Measurements from ENCODE around the gene HIVEP1.
A peak's percentile ranks its signal among the peaks of the same experiment; 100 is the strongest.

HIVEP1 gene

GRCh38 chr6:12012038-12012557 lies at the start of gene HIVEP1:
HIVEP1 (plus strand) TSS chr6:12012312; CDS start chr6:12015629, 3,317 bp downstream.
- peak; percentile 18 for DNase-seq

DNA sequence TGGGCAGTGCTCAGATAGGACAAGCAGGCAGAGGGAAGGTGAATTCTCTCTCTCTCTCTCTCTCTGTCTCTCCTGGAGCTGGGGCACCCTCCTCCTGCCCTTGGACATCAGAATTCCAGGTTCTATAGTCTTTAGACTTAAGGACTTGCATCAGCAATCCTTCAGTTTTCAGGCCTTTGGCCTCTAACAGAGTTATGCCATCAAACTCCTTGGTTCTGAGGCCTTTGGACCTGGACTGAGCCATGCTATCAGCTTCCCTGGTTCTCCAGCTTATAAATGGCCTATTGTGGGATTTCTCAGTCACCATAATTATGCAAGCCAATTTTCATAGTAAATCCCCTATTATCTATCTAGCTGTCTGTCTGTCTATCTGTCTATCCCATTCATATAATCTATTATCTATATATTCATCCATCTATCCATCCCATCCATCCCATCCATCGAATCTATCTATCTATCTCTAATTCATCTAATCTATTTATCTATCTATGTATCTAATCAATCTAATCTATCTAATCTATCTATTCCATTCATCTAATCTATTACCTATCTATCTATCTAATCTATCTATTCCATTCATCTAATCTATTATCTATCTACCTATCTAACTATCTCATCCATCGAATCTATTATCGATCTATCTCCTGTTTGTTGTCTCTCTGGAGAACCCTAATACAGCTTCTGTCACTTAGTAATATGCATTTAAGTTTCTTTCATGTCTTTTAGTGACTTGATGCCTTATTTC lies 48.2 kb upstream of the HIVEP1 start:
- DNase-seq, result no peak

DNA sequence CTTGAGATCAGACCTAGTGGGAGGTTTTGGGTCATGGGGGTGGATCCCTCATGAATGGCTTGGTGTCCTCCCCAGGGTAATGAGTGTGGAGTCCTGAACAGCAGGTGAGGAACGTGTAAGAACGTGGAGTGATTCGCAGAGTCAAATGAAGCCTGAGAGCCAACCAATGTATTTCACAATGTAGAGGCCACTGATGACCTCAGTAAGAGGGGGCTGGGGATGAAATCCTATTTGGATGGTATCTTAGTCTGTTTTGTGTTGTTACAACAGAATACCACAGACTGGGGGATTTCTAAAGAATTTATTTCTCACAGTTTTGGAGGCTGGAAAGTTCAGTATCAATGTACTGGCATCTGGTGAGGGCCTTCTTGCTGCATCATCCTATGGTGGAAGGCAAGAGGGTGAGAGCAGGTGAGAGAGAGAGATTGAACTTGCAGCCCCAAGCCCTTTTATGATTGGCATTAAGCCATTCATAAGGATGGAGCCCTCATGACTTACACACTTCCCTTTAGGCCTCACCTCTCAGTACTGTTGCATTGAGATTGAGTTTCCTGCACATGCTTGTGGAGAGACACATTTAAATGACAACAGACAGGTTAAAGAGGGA lies 47.3 kb upstream of the HIVEP1 start:
- DNase-seq, result peak; percentile 43

GRCh38 chr6:11965499-11965898 lies 46.6 kb upstream of the HIVEP1 start:
- no peak for DNase-seq

- DNase-seq, result no peak
Observed at GRCh38 chr6:11968241-11968806, 43.8 kb upstream of the HIVEP1 start.

DNA sequence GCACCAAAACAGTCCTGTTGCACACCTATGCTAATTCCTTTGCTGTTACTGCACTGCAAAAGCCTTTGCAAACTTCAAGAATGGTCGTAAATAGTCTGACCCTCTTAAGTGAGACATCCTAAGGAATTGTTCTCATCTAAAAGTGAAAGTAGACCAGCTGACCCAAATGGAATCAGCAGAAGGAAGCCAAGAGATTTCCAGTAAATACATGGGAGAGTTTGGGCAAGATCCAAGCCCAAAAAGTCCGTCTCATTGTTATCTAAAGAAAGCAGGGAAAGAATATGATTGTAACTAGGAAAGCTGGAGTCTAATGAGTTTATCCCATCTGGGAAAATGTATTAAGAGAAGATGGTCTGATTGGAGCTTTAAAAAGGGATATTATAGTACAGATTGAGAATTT lies 43.0 kb upstream of the HIVEP1 start:
- peak; percentile 88 for DNase-seq

GRCh38 chr6:11970114-11970513 lies 42.0 kb upstream of the HIVEP1 start:
- DNase-seq, result no peak

- DNase-seq, result peak; percentile 98
Observed at GRCh38 chr6:11971154-11971553, 41.0 kb upstream of the HIVEP1 start.

DNA sequence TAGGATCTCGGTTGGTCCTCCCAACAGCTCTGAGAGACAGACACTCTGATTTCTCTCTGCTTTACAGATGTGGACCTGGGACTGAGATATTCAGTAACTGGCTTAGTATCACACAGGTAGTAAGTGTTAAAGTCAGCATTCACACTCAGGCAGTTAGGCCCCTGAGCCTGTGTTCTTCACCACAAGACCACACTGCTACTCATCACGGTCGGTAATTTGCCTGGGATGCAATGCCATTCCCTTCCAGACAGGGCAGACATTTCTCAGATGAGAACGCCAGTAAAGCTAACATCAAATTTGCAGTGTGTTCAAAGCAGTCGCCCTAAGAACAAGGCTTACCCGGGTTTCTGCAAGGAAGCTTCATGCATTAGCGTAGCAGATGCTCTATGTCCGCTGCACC lies 39.8 kb upstream of the HIVEP1 start:
- no peak for DNase-seq

DNA sequence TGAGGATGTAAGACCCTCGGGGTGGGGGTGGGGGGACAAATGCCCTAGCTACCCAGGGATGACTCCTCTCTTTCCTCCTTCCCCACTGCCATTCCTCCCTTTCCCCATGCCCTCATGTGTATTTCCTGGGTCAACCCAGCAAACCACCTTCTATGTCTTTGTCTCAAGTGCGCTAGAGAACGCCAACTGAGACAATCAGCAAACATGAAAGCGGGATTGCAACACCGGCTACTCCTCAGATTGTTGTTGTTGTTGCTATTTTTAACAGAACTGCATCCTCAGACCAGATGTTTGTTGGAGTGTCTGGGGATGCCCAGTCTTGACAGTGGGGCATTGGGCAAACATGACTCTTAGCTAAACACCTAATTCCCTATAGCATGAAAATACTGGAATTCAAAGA lies 39.3 kb upstream of the HIVEP1 start:
- DNase-seq, result no peak

GRCh38 chr6:11973238-11973637 lies 38.9 kb upstream of the HIVEP1 start:
- no peak for DNase-seq

DNA sequence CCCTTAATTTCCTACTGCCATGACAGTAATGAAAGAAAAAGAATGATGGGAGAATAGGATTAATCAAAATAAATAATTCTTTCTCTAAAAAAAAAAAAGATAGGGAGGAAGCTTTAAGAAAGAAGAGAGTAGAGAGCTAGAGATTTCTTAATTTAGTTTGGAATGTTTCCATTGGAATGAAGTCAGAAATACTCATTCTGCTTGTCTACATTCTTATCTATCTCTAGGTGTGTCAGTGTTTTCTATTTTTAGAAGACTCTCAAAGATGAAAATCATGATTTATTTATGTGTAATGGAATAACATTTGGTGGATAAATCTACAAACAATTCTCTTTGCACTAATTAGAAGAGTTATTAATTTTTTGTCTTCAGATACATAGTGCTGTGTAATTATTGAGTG lies 38.0 kb upstream of the HIVEP1 start:
- peak; percentile 81 for DNase-seq

GRCh38 chr6:11975353-11975977 lies 36.6 kb upstream of the HIVEP1 start:
- DNase-seq, result no peak

DNA sequence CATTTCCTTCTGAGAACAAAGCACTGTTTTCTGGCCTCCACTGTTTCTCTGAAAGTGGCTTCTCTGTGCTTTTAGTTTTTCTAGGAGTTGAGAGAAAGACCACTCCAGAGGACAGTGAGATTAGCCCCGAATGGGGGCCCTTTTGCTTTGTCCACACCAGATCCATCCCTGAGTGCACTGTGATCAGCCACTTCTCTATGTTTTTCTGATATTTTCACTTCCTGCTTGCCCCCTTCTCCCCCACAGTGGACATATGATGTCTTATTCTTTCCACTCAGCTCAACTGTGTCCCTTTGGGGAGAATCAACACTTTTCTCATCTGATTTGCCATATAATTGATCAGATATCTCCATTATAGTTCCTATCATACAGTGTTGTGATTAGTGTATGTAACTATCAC lies 35.6 kb upstream of the HIVEP1 start:
- DNase-seq, result no peak

DNA sequence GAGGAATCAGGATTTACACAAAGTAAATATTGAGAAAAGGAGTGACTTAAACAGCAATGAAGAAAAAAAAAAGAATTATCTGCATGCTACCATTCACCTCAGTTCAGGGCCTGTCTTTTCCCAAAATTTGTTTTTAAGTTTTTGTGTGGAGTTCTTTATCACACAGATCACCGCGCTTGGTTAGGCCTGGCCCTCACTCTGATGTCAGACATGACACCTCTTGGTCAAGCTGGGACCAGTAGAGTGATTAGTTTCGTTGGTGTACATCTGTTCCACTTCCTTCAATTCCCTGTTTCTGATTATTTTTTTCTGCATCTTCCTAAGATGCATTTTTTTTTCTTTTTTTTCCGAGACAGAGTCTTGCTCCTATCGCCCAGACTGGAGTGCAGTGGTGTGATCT lies 34.9 kb upstream of the HIVEP1 start:
- DNase-seq, result no peak

DNA sequence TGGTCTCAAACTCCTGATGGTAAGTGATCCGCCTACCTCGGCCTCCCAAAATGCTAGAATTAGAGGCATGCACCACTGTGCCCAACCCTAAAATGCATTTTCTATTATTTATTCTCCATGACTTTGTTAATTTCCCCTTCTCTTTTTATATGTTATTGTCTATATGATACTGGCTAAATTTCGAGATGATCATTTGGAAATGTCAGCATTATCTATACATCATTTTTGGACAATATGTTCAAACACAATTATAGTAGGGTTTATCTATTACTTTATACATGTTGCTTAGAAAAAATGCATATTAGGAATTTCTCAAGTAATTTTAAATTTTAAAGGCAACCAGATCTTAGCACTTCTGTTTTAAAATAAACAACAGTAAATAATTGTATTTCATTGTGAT lies 34.4 kb upstream of the HIVEP1 start:
- no peak for DNase-seq

DNA sequence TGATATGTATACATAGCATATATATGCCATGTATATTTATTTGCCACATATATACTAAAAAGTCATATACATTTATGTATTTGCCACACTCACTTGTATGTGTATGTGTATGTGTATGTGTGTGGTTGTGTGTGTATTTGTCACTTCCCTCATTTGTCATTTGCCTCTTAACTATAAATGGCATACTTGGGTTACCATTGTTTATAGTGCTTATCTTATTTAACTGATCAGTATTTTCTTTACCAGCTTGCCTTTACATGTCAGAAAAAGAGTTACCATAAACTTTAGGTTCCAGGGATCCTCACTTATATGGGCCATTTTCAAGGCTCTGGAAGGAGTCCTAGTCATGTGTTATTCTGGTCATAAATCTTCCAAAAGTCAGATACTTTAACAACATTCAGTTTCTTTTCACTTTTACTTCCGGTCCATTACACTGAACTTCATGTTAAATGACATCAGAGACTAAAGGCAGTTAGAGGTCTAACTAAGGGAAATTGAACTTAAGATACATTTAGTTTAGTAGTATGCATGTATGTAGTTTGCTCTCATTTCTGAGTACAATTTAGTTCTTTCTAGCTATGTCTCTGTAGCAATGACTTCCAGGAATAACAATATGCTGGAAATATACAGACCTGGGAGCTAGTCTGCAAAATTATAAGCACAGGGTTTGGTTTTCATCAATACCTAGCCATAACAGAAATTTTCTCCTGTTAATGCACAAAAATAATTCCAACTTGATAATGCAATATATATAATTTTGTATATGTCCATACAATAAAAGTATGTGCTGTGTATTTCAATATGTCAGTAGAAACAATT lies 33.7 kb upstream of the HIVEP1 start:
- DNase-seq, result no peak

DNA sequence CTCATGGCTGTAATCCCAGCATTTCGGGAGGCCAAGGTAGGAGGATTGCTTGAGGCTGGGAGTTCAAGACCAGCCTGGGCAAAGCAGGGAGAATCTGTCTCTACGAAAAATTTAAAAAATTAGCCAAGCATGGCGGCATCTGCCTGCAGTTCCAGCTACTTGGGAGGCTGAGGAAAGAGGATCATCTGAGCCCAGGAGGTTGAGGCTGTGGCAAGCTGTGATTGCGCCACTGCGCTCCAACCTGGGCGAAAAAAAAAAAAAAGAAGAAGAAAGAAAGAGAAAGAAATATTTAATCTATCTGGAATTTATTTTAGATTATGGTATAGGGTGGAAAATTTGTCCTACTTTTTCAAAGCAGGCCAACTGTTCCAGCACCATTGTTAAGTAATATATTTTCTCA lies 32.2 kb upstream of the HIVEP1 start:
- no peak for DNase-seq

DNA sequence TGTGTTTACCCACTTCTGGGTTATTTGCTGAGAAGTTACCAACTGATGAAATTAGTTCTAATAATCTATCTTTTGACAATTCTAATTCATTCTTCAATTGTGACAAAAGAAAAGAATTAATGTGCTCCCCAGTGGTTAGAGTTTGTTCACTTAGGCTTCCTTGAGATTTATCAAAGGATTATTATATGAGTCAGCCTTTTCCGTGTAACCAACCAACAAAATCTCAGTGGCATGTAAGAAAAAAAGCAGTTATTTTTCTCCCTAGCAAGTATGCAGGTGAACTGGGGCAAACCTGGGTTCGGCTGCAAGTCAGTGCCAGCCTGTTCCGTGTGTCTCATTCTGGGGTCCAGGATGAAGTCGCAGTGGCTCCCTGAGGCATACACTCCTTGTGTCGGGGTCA lies 28.8 kb upstream of the HIVEP1 start:
- DNase-seq, result no peak

DNA sequence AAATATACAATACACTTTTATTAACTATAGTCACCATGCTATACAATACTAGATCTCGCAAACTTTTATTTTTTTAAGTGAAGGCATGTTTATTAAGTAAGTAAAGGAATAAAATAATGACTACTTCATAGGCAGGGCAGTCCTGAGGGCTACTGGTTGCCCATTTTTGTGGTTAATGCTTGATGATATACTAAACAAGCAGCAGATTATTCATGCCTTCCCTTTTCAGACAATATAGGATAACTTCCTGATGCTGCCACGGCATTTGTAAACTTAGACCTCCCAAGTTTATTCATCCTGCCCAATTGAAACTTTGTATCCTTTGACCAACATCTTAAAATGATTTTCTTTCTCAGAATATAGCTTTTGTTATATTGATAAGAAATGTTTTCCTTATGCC lies 24.7 kb upstream of the HIVEP1 start:
- DNase-seq, result no peak

GRCh38 chr6:11989386-11989785 lies 22.7 kb upstream of the HIVEP1 start:
- peak; percentile 83 for DNase-seq

DNA sequence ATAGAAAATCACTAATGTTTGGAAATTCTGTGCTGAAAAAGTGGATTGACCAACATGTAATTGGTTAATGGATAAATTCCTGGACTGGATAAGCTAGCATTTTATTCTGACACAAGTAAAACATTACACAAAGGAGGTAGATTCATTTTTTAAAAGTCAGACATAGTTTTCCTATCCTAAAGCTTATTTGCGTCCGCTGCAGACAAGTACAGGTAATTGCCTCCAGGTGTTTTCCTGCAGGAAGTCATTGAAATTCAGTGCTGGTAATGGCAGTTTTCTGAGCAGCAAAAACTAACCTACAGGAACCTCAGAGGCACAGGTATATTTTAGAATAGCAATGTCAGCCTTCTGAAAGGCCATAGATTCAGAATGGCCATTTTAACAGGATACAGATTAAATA lies 20.0 kb upstream of the HIVEP1 start:
- no peak for DNase-seq
